Measurements from ENCODE around the gene MECR.

The MECR gene

DNA sequence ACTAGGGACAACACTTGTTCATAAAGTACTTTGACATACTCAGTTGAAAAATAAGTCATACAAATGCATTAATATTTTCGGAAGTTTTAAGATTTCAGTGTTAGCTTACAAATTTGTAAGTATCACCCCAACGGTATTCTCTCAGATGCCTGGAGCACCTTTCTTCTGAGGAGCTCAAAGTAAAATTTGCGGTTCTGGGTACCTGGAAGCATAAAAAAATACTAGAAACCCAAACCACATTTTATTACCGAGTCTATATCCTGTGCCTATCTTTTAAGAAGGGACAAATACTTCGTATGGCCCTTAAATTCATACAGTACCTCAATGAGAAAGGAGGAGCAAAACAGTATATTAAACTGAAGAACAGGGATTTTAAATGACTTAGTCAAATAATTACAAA lies 59.2 kb downstream of the MECR start:
- TF ChIP-seq, protein P1, sequence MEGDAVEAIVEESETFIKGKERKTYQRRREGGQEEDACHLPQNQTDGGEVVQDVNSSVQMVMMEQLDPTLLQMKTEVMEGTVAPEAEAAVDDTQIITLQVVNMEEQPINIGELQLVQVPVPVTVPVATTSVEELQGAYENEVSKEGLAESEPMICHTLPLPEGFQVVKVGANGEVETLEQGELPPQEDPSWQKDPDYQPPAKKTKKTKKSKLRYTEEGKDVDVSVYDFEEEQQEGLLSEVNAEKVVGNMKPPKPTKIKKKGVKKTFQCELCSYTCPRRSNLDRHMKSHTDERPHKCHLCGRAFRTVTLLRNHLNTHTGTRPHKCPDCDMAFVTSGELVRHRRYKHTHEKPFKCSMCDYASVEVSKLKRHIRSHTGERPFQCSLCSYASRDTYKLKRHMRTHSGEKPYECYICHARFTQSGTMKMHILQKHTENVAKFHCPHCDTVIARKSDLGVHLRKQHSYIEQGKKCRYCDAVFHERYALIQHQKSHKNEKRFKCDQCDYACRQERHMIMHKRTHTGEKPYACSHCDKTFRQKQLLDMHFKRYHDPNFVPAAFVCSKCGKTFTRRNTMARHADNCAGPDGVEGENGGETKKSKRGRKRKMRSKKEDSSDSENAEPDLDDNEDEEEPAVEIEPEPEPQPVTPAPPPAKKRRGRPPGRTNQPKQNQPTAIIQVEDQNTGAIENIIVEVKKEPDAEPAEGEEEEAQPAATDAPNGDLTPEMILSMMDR (IDR thresholded peaks at IDR 0.05), result no peak

DNA sequence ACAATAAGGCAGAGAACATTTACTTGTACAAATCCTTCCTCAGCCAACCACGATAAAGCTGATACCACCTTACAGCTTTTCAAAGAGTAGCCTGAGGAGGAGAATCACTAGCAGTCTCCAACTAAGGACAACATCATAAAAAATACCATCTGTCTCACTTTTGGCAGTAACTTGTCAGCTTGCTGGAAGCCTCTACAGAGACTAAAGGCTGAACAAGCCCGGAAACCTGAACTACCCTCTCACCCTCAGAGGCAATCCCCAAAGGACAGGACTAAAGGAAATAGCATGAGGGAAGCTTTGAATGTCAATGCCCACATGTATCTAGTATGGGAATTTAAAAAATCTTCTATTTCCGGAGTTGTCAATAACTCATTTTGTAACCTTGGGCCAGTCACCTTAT lies 59.6 kb downstream of the MECR start:
- Histone ChIP-seq H3K4me3 (no peak overlapping the region), H3K36me3 (peaks cover 6 to 24% (median 15%) of the 10 kb centered on the region in 3 donors), H3K27me3 (no peaks in the 10 kb centered on the region), H3K4me1 (peaks cover 0 to 55% (median 33%) of the 10 kb centered on the region in 4 donors), H3K27ac (no peak overlapping the region), H3K9me3 (no peaks in the 10 kb centered on the region)
- TF ChIP-seq, protein P1 (IDR thresholded peaks at IDR 0.05), result no peak
- no peak for DNase-seq
- intact Hi-C loops (cut with DNase I; ENCODE audit: low total_unique reads), result no loop called here

More for the DNA sequence above, 59.2 kb downstream of the MECR start:
- H3K27me3 ChIP-seq, result no peaks in the 10 kb centered on the region
- H3K4me3 ChIP-seq, result no peak overlapping the region
- no peak for DNase-seq
- H3K36me3 ChIP-seq, result peaks cover 2 to 20% (median 11%) of the 10 kb centered on the region in 3 donors
- no peak overlapping the region for H3K27ac ChIP-seq
- intact Hi-C loops (cut with DNase I; ENCODE audit: low total_unique reads), result no loop called here
- no peaks in the 10 kb centered on the region for H3K9me3 ChIP-seq
- peaks cover 0 to 57% (median 33%) of the 10 kb centered on the region in 4 donors for H3K4me1 ChIP-seq

DNA sequence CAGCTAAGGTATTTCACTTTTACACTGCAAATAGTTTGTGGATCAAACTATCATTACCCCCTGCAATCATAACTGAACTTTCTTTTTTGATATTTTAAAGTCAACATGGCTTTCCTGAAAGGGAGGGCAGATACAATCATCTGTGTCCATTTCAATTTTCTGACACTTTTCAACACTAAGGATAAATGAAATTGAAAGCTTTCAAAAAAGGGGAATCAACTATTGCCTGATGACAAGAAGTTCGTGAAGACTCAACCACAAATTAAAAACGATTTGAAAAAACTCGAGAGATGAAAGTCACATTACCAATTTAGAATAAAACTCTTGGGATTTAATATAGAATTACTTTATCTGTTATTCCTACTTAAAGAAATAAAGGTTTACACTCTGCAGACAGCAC lies 60.8 kb downstream of the MECR start:
- peaks cover 0 to 50% (median 31%) of the 10 kb centered on the region in 4 donors for H3K4me1 ChIP-seq
- H3K27ac ChIP-seq, result no peak overlapping the region
- no peak for DNase-seq
- intact Hi-C loops (cut with DNase I; ENCODE audit: low total_unique reads), result no loop called here
- TF ChIP-seq, protein P1 (IDR thresholded peaks at IDR 0.05), result no peak
- H3K27me3 ChIP-seq, result no peaks in the 10 kb centered on the region
- no peaks in the 10 kb centered on the region for H3K9me3 ChIP-seq
- H3K4me3 ChIP-seq, result no peak overlapping the region
- peaks cover 14 to 36% (median 23%) of the 10 kb centered on the region in 3 donors for H3K36me3 ChIP-seq

DNA sequence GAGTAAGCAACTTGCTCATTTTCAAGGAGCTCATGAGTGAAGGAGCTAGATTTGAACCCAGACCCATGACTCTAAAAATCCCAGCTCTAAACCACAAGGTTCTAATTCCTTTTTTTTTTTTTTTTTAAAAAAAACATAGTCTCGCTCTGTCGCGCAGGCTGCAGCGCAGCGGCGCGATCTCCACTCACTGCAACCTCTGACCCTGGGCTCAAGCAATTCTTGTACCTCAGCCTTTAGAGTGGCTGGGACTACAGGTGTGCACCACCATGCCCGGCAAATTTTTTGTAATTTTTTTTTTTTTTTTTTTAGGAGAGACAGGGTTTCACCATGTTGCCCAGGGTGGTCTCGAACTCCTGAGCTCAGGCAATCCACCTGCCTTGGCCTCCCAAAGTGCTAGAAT lies 62.8 kb downstream of the MECR start:
- TF ChIP-seq, protein P1 (IDR thresholded peaks at IDR 0.05), result no peak
- Histone ChIP-seq H3K36me3 (peaks cover 14 to 47% (median 23%) of the 10 kb centered on the region in 3 donors), H3K9me3 (no peaks in the 10 kb centered on the region), H3K27ac (no peak overlapping the region), H3K4me3 (no peak overlapping the region), H3K4me1 (peaks cover 0 to 56% (median 32%) of the 10 kb centered on the region in 4 donors), H3K27me3 (no peaks in the 10 kb centered on the region)
- no peak for DNase-seq
- intact Hi-C loops (cut with DNase I; ENCODE audit: low total_unique reads), result no loop called here

DNA sequence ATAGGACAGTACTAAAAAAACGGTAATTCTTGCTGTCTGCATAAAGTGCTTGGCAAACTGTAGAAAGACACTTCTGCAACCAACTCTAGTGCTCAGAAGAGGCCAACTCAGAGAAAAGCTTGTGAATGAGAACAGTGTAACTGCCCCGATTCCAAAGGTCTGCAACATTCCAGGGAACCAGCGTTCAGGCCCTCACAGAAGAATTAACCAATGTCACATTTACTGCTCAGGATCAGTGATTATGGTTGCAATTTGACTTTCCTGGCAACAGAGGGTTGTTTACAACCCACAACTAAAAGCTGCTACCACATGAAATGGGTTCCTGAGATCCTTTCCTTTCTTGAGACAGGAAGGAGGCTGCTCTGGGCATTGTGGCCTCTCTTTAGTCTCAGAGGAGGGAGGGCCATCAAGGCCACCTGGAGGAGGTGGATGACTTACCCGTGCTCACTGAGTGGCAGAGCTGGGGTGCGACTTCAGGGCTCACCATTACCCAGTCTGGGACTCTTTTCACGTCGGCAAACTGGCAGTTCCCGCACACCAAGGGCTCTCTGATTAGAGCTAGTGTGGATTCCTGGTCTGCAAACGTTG lies 64.3 kb downstream of the MECR start:
- peaks cover 14 to 47% (median 23%) of the 10 kb centered on the region in 3 donors for H3K36me3 ChIP-seq
- TF ChIP-seq, protein P1 (IDR thresholded peaks at IDR 0.05), result no peak
- H3K27ac ChIP-seq, result no peak overlapping the region
- H3K4me3 ChIP-seq, result no peak overlapping the region
- no peak for DNase-seq
- H3K9me3 ChIP-seq, result no peaks in the 10 kb centered on the region
- H3K4me1 ChIP-seq, result peaks cover 0 to 58% (median 41%) of the 10 kb centered on the region in 4 donors
- intact Hi-C loops (cut with DNase I; ENCODE audit: low total_unique reads), result no loop called here
- H3K27me3 ChIP-seq, result no peaks in the 10 kb centered on the region

Measured in tibial artery (tissue), 4 donors.